ENCODE measurements around the gene CDH13. TPM values are rescaled to one million over a fixed set of nuclear protein-coding genes. Genes with fewer than 3 reads are reported as not detected.

CDH13 gene
- total and polyA plus RNA-seq, 10 of the 15 experiments (the other 5 are each of a cell fraction or from before 2014, with no cell fraction given) = under 0.01 to 0.05 TPM; not detected in 8

DNA sequence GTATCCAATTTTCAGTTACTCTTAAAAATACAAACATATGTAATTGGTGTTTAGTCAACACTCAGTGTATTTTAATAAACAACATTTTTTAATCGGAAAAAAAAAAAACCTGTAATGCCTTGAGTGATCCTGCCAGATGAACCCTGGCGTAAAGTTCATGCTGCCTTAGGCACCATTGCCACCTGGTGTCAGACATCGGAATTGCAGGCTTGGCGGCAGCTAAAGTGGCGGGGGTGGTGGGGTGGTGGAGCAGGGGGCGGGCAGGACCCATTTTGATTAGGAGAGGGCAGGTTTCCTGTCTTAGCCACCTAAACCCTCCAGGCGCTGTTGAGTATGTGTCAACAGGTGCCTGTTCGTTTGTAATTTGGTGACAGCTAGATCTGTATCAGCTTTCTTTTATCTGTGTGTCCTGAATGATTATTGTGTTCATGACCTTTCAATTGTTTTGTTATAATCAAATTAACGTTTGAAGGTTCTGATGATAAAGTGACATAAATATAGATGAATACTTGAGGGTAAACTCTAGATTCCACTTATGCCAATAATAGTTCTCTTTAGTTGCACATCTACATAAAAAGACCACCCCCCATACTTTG, 588.7 kb downstream of the CDH13 start:
- ChIA-PET RAD21 (ENCODE audit: unreplicated experiment) (no interaction called here), SMC1A (ENCODE audit: uncharacterized antibody, unreplicated experiment) (interaction anchor here (0.6 to 1.9 kb wide), 3 partner anchors 102 to 952 kb away, joined by 3 to 6 read pairs (median 4); no protein-coding TSS in a partner anchor), POLR2A (interaction anchor here (0.6 kb wide), 1 partner anchor 102 kb away, joined by 3 read pairs; no protein-coding TSS in a partner anchor), CTCF (interaction anchor here (0.7 to 2.2 kb wide), 9 partner anchors 9 to 952 kb away, joined by 3 to 12 read pairs (median 4); no protein-coding TSS in a partner anchor)
- no TSS peak for BruUV-seq (replicated peaks)
- Histone ChIP-seq H3K4me1 (ENCODE audit: control insufficient read depth, insufficient read depth, low read length) (no peaks in the 10 kb centered on the region), H4K20me1 (ENCODE audit: control insufficient read depth, insufficient read depth) (no peaks in the 10 kb centered on the region), H2AFZ (ENCODE audit: control insufficient read depth, low read depth, low read length) (no peak overlapping the region), H3K4me3 (no peak overlapping the region), H3K79me2 (ENCODE audit: control insufficient read depth, insufficient read depth, low read length) (no peaks in the 10 kb centered on the region), H3K9ac (ENCODE audit: control insufficient read depth, insufficient read depth, low read length) (no peak overlapping the region), H3K27me3 (replicated peaks in 1 of 2; ENCODE audit: control insufficient read depth in 2 of 2, insufficient read depth in 2 of 2, low read length in 1 of 2) (no peaks in the 10 kb centered on the region), H3K27ac (ENCODE audit: control insufficient read depth, insufficient read depth) (no peak overlapping the region), H3K36me3 (ENCODE audit: control insufficient read depth in 2 of 2, insufficient read depth in 2 of 2, low read length in 1 of 2) (no peaks in the 10 kb centered on the region), H3K4me2 (ENCODE audit: control insufficient read depth, insufficient read depth) (no peak overlapping the region), H3K9me3 (replicated peaks; ENCODE audit: control insufficient read depth, insufficient read depth, low read length) (no peaks in the 10 kb centered on the region)
- ATAC-seq (peak; percentile 68), DNase-seq (ENCODE audit: low read depth, low spot score) (no peak), FAIRE-seq (no peak)
- intact Hi-C loops (cut with micrococcal nuclease; ENCODE audit: unreplicated experiment) (loop anchor here (5.0 to 10.0 kb wide), 4 partner anchors 98 to 953 kb away; no protein-coding TSS in a partner anchor), in situ Hi-C loops (cut with MboI) (loop anchor here (5.0 to 10.0 kb wide), 2 partner anchors 59 to 953 kb away; no protein-coding TSS in a partner anchor)
- TF ChIP-seq ETV6 (conservative IDR thresholded peaks at IDR 0.05 in 1 of 2, IDR thresholded peaks at IDR 0.05 in 1 of 2; ENCODE audit: borderline replicate concordance in 1 of 2, low read depth in 1 of 2) (no peak), CBFB (IDR thresholded peaks at IDR 0.05; ENCODE audit: low read depth) (no peak), SMC3 (IDR thresholded peaks at IDR 0.05; ENCODE audit: borderline replicate concordance, low read length) (peak; percentile 55), RAD21 (IDR thresholded peaks at IDR 0.05; ENCODE audit: insufficient read depth, low read depth, low read length) (peak; percentile 85), MEF2A (IDR thresholded peaks at IDR 0.05; ENCODE audit: insufficient read depth, low read depth, low read length) (no peak), SREBF1 (IDR thresholded peaks at IDR 0.05; ENCODE audit: low read length) (no peak)
- TF ChIP-seq, protein P1, sequence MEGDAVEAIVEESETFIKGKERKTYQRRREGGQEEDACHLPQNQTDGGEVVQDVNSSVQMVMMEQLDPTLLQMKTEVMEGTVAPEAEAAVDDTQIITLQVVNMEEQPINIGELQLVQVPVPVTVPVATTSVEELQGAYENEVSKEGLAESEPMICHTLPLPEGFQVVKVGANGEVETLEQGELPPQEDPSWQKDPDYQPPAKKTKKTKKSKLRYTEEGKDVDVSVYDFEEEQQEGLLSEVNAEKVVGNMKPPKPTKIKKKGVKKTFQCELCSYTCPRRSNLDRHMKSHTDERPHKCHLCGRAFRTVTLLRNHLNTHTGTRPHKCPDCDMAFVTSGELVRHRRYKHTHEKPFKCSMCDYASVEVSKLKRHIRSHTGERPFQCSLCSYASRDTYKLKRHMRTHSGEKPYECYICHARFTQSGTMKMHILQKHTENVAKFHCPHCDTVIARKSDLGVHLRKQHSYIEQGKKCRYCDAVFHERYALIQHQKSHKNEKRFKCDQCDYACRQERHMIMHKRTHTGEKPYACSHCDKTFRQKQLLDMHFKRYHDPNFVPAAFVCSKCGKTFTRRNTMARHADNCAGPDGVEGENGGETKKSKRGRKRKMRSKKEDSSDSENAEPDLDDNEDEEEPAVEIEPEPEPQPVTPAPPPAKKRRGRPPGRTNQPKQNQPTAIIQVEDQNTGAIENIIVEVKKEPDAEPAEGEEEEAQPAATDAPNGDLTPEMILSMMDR (IDR thresholded peaks at IDR 0.05 in 2 of 3, conservative IDR thresholded peaks at IDR 0.05 in 1 of 3; ENCODE audit: control insufficient read depth in 2 of 3, extremely low read depth in 1 of 3, insufficient read depth in 1 of 3, low read depth in 3 of 3, low read length in 3 of 3) = peak; percentile 58 to 86 (median 80)
- WGBS (ENCODE audit: insufficient coverage, insufficient replicate concordance, low lambda C conversion rate, missing lambda C conversion rate) = 6% methylated on average over 9 of the region's 9 CpGs
